GM19468 (cell line): ENCODE measurements around the gene RTN4RL1.

ENCODE experiments used
- ATAC-seq: cut with Tn5 transposase; IDR thresholded peaks from one replicate; pipeline ENCODE4 v1.9.1; 2021; ENCODE audit warnings: mild to moderate bottlenecking, moderate library complexity, moderate number of reproducible peaks; ENCODE audit not compliant: unreplicated experiment; ENCODE audit errors: extremely low read depth

The RTN4RL1 gene

GRCh38 chr17:1936766-1937165, 88.4 kb downstream of the RTN4RL1 start:
- no peak for ATAC-seq

GRCh38 chr17:1934901-1935300, 90.2 kb downstream of the RTN4RL1 start:
- ATAC-seq, result no peak

- ATAC-seq, result no peak
Observed at GRCh38 chr17:1933875-1934715, 91.0 kb downstream of the RTN4RL1 start.

GRCh38 chr17:1931844-1932579, 93.1 kb downstream of the RTN4RL1 start:
- no peak for ATAC-seq

- no peak for ATAC-seq
Observed at GRCh38 chr17:1930337-1930645, 94.8 kb downstream of the RTN4RL1 start.

- no peak for ATAC-seq
Observed at GRCh38 chr17:1928976-1929375, 96.2 kb downstream of the RTN4RL1 start.

- ATAC-seq, result no peak
Observed at GRCh38 chr17:1920948-1921351, 104.2 kb downstream of the RTN4RL1 start.

- ATAC-seq, result no peak
Observed at GRCh38 chr17:1919201-1919600, 105.9 kb downstream of the RTN4RL1 start.

GRCh38 chr17:1918346-1919162, 106.6 kb downstream of the RTN4RL1 start:
- no peak for ATAC-seq

GRCh38 chr17:1916963-1917715, 108.0 kb downstream of the RTN4RL1 start:
- no peak for ATAC-seq

GRCh38 chr17:1916316-1916715, 108.8 kb downstream of the RTN4RL1 start:
- ATAC-seq, result no peak

- no peak for ATAC-seq
Observed at GRCh38 chr17:1915889-1916288, 109.2 kb downstream of the RTN4RL1 start.

GRCh38 chr17:1914661-1915083, 110.5 kb downstream of the RTN4RL1 start:
- no peak for ATAC-seq

GRCh38 chr17:1913702-1914101, 111.4 kb downstream of the RTN4RL1 start:
- no peak for ATAC-seq

- ATAC-seq, result no peak
Observed at GRCh38 chr17:1912146-1912545, 113.0 kb downstream of the RTN4RL1 start.

- ATAC-seq, result no peak
Observed at GRCh38 chr17:1909985-1910384, 115.1 kb downstream of the RTN4RL1 start.

GRCh38 chr17:1908699-1909309, 116.3 kb downstream of the RTN4RL1 start:
- no peak for ATAC-seq

- ATAC-seq, result no peak
Observed at GRCh38 chr17:1907909-1908698, 117.0 kb downstream of the RTN4RL1 start.

- ATAC-seq, result no peak
Observed at GRCh38 chr17:1907216-1907631, 117.9 kb downstream of the RTN4RL1 start.
